ENCODE results near the gene KCTD16.
A peak's percentile ranks its signal among the peaks of the same experiment; 100 is the strongest.

The KCTD16 gene

DNA sequence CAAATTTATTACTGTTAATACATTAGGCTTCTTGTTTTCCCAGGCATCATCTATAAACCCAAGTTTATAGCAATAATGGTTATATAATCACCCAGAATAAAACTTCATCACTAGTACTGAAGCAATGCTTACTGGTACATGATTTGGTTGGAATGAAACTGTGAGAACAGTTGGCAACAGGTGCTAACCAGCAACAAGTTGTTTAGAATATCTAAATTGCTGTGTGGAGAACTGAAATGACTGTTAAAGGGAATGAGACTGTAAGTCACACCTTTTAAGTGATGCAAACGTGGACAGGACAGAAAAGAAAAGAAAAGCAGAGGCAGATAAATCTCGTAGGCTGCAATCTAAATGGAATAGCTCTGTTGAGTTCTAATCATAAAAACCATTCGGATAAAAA, 2.7 kb upstream of the KCTD16 start:
- DNase-seq = no peak

DNA sequence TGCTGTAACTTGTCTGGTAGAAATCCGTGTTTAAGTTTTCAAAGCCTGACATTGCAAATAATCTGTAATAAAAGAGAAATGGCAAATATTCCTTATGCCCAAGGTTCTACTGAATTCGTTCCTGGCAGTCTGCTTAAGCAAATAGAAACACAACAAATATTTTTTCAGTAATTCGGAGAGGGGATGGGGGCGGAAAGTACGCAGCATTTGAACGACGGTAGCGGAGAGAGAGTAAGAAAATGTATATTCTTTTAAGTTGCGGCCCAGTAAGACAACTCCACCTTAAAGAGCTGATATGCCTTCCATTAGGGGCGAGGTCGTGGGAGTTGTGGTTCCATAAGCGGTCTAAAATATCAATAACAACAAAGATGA, 783 bp upstream of the KCTD16 start:
- no peak for DNase-seq

DNA sequence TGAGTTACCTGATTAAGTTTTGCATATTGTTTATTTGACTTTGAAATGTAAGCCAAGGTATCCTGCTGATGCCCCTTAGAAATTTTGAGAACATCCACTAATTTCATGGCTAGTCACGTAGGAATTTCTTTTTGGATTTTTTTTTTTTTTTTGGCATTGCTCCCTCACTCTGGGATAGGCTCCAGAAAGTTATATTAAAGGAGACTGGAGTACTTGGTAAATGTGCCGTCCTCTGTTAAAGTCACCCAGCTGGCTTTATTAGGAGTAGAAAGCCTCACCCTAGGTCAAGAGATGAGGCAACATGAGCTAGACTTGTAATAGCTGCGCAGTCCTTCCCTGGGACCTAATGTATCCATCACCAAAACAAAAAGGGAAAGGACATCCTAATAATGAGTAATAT, 3.1 kb downstream of the KCTD16 start:
- no peak for DNase-seq

DNA sequence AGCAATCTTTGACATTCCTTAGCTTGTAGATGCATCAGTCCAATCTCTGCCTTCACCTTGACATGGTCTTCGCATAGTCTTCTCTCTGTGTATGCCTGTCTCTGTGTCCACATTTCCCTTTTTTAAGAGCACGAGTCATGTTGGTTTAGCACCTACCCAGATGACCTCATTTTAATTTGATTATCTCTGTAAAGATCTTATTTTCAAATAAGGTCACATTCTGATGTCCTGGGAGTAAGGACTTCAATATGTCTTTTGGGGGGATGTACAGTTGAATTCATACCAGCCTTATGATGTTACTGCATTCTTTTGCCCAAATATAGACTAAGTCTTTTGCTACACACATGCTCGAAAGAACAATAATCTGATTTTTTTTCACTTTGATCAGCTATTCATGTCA, 6.9 kb downstream of the KCTD16 start:
- DNase-seq = no peak

DNA sequence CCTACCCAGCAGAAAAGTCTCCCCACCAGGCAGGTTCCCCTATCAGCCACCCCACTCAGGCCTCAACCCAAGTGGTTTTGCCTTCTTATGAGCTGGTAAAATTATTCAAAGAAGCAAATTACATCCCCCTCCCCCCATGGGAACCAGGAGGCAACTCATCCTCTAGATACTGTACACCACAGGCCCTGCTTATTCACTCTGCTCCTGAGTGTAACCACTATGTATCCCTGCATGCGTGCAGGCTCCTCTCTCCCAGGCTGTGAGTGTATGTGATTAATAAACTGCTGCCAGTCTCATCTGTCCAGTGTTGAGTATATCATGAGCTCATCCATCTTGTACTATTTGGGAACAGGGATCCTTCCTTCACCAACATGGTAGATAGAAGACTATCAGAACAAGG, 8.6 kb downstream of the KCTD16 start:
- no peak for DNase-seq

DNA sequence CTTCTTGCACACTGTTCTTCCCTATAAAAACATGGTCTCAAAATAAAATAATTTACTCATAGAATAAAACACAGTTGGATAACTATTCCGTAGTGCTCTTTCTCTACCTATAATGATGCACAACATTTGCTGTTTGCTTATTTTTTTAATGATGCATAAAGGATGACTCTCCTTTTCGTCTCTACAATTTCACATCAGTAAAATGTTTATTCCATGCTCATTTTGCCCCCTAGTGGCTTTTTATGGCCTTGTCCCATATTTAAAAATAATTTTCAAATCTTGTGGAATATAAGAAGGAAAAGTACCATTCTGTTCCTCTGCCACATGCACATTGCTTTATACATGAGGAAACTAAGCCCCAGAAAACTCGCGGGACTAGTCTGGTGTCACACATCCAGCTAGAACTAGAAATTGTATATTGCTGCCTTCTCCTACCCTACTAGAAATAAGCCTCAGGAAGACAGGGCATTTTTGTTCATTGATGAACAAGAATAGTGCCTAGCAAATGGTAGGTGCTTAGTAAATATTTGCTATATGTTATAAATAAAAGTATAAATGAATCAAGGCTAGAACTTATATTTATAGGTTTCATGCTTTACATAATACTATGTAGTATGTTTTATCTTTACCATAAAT, 12.7 kb downstream of the KCTD16 start:
- DNase-seq = no peak

DNA sequence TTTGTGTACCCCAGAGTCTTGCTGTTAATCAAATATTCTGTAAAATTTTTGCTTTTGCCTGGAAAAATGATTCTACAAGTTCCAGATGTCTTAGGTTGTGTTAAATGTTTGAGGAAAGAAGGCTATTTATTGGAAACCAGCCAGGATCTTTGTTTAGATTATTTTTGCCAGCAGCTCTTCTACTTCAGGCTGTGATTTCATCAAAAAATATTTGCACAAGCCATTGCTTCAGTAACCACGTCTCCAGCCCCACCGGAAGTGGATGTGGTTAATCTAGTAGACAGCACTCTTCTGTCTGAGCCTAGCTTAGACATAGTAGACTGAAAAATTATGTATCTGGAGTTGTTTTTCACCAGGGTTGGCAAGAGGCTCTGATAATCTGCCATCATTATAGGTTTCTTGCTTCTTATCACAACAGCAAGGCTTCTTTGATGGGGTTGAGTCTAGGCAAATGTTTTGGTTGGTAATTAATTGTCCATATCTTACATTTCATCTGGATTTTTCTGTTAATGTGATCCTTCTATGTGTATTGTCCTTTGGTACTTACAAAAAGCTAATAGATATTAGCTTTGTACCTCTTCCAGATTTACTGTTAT, 17.1 kb downstream of the KCTD16 start:
- peak; percentile 71 for DNase-seq

DNA sequence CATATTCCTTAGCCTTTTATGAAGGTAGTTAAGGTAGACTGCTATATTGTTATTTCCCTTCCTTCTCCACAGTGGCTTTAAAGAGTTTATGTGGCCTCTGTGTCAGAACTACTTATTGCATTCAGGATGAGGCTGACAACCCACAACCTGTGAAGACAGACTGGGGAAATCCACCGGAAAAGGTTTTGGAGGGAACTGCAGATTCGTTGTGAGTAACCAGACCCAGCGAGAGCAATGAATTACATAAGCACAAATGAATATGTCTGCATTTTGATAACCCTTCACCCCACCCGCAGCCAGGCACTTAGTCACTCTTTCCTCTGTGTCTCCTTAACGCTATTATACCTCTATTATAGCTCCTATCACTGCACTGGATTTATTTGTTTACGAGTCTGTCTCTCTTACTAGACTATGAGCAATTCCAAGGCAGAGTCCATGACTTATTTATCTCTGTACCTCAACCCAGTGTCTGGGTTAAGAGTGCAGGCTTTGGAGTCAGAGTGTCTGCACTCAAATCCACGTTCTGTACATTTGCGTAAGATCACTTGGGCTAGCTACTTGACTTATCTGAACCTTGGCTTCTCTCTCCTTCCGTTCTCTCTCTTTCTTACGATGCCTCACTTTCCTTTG, 19.2 kb downstream of the KCTD16 start:
- peak; percentile 76 for DNase-seq

DNA sequence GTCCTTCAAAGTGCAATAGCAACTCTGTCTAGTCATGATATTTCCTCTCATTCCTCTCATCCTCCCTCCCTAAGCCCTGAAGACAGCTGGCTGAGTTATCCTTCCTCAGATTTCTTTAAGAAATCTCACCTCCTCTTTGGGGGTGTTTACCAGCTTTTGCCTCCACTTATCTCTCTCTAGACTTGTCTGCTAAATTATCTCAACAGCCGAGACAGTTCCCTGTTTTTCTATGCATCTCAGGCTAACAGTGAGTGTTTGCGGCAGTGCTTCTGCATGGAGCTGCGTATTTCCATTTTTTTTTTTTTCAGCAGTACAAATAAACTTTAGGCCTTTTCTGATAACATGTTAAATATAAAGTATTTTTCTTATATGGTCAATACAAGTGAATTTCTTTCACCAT, 20.9 kb downstream of the KCTD16 start:
- no peak for DNase-seq

DNA sequence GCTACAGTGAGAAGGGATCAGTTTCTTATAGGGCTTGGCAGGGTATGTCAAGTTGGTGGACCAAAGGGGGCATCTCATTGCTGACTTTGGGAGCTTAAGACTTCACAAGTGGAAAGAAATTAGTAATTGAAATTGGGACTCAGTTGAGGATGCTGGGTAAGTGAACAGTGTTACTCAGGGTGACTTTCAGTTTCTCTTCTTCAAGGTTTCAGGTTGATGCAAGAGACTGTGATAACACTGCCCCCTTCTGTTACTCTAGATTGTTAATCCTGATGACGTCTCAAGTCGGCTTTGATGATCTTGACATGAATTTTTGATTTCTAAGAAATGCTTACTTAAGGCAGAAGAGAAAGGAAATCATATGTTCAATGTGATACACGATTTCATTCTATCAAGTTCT, 21.3 kb downstream of the KCTD16 start:
- no peak for DNase-seq

DNA sequence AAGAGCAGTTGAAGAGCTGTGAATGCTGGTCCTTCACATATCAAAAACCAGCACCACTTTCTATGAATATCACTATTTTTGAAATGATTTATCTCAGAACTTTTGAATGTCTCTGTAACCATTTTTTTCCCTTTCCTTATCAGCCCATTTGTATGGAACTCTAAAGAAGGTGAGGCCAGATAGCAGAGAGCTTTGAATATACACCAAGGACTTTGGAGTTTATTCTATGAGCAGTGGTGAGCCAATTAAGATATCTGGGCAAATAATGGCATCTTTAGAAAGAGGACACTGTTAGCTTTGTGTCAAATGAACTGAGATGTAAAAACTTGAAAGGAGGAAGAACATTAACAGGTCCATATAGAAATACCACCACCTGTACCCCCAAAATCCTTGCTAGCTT, 22.0 kb downstream of the KCTD16 start:
- DNase-seq = no peak

DNA sequence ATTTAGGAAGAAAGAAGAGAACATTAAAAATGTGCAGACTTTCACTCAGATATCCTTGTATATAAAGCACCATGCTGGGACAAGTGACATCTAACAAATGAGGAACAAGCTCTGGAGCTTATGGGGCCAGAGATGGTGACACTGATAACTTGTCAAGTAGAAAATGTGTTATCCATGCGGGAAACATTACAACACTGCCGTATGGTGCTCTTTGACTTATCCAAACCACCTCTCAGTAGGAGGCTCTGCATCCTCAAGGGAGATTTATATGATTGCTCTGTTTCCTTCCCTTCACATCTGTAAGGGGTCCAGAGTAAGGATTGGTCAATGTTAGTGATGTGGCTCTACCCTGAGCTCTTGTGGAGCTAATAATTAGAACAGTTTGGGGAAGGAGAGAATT, 23.5 kb downstream of the KCTD16 start:
- DNase-seq = no peak

DNA sequence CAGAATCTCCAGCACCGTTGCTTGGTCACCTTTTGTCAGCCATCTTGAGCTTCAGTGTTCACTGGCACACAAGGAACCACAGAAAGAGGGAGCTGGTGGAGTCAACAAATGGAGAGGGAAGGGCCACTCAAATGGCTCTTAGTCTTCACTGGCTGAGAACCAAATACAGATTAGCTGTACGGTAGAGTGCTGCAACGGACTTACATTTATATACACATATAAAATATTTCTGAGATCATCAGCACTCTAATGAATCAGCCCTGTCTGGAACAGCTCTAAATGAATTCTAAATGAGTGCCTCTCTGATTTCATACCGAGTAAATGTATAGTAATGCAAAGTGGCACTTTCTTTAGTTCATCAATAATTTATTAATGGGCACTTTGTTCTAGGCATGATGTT, 24.8 kb downstream of the KCTD16 start:
- no peak for DNase-seq

DNA sequence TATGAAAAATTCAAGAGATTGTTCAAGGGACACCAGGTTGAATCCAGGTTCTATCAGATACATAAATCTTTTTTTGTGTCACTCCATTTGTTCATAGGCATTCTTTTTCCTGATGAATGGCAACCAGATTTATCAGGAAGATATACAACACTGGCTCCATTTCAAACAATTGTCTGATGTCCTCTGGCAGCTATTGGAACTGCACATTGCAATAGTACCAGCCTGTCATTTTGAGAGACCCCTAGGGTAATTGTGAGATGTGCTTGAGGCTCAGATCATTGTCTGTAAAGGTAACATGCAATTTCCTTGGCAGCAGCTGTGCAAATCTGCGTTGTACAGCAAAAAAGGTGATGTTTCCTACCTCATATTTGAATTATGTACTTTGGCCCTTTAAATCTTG, 25.9 kb downstream of the KCTD16 start:
- DNase-seq = no peak

DNA sequence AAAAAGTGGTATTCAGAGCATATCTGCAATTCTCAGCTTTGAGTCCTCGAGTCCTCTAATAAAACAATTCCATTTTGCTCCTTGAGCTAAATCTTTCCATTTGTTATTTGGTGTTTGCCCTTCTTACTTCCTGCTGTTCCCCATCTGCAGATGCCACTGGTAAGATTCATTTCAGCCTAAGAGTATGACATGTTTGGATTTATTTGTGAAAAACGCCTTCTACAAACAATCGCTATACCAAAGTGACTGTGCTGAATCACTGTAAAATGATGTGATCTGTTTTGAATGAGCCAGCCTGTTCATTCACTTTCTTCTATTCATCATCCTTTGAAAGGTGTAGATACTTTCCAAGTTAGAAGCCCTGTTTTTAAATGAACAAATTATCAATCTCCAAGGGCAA, 27.7 kb downstream of the KCTD16 start:
- no peak for DNase-seq

DNA sequence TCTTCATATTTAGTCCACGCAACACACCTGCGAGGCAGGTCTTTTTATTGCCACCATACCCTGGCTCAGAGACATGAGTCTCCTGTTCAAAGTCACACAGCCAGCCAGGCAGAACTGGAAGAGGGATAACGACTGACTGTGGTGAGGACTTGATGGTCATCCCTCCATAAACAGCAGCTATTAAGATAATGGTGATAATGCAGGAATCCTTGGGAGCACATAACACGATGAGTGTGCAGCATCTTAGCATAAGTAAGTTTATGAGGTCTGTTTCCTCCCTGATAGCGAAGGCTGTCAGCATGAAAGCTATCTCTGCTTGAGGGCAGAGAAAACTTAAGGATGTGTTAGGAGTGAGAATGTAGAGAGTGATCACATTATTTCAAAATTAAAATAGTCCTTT, 30.9 kb downstream of the KCTD16 start:
- no peak for DNase-seq

DNA sequence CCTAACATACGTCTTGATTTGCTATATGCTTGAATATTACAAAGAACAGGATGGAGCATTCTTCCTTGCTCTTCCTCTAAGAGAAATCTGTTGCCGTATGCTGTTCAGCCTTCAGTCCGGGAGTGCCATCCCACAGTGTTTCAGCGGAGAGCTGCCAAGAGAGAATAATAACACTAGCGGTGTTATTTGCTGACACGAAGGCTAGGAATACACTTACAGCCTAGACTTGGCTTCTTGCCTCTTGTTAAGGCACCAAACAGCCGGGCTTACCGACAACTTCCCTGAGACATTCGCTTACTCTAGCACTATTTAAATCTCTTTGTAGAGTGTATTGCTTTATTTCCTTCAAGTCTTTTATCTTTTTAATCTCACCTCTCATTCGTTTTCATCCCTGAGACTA, 31.4 kb downstream of the KCTD16 start:
- DNase-seq = no peak

DNA sequence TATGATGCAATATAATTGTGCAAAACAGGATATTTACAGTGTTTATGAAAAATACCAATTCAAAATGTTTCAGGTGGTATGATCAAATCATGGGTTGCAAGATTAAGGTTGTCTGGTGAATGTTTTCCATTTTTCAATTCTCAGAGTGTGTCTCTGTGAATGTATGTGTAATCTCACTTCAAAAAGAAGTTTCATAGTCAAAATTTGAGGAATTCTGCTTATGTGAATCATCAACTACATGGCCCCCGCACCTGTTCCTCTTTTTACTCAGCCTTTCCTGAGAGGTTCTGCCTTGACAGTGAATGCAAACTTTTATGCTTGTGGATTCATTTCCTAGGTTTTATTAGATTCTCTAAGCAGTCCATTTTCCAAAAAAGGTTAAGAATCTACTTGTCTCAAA, 32.1 kb downstream of the KCTD16 start:
- no peak for DNase-seq

DNA sequence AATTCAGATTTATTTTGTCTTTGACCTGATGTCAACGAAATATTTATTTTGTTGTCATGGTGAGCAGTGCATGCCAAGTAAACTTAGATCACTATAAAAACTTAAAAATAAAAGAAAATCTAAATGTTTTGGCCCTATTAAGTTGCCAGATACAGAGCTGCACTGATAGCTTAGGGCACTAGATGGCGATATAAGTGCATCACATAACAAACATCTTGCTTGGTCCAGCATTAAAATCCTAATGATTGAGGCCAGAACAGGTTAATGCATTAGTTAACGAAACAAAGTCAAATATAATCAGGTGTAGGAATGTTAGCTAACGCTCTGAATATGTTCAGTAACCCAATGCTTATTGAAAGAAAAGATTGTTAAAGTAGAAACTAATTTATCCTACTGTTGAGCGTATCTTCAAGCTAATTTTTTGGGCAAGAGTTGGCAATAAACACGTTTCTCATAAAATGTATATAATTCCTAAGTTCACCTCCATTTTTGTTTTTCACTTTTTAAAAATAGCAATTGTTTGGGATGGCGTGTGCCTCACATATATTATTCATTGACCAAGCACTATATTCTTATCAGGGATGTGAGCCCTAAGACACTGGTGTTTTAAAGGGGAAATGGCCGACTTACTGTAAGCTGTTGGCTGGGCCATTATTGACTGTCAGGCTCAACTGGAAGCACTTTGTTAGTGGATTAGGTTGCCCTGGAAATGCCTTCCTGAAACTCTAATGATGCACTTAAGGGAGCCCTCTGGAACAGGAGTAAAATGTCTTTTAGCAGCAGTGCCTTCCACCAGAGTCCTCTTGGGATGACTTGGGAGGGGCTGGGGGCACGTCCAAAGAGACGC, 33.3 kb downstream of the KCTD16 start:
- DNase-seq = peak; percentile 22

DNA sequence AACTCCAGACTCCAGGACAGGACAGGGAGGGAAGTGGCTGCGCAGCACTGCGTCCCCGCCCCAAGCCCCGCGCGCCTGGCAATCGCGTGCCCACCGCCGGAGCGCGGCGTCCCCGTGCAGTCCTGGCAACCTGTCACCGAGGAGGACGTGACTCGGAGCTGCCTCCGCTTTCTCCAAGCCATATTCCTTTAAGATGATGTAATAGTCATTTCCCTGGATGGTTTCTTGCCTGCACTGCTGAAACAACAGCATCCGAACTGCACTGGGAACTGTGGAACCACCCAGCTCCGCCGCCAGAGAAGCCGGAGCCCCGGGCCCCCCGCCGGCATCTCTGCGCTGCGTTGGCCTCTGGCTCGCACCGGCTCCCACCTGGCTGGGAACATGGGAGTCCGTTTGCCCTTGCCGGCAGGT, 34.5 kb downstream of the KCTD16 start:
- DNase-seq = no peak

DNA sequence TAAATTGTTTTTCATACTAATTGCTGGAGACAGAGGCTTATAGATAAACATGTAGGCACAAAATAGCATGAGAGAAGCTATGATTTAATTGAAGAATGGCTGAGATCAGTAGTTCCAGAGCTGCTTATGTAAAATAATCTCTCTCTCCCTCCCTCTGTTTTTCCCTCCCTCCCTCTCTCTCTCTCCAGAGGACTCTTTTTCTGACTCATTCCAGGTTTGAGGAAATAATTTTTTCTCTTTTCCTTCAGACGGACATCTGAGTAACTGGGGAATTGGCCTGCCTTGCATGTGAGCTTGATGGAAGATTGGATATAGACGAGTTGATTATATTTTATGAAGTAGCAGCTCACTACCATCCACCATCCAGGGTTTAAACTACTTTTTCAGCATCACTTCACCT, 35.5 kb downstream of the KCTD16 start:
- DNase-seq = no peak

DNA sequence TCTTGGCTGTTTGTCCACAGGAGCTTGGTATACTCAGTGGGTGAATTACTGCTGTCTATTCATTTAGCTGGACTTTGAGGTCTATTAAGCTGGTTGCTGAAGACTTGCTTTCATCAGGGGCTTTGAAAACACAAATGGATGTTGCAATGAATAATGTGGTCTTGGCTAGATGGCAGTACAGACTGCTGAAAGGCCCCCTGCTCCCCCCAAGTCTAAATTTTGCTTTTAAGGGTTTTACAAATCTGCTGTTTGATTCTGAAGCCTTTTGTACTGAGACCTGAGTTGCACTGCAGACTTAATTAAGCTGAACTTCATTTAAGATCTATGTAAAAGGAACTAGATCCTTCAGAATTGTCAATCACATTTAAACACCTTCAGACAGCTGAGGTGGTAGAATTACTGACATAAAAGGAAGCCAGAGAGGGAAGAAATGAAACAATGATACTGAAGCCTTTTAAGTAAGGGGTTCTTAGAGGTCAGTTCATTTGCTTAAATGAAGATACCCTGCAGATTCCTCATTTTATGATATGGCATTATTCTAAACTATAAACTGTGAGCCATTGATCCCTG, 37.3 kb downstream of the KCTD16 start:
- no peak for DNase-seq

DNA sequence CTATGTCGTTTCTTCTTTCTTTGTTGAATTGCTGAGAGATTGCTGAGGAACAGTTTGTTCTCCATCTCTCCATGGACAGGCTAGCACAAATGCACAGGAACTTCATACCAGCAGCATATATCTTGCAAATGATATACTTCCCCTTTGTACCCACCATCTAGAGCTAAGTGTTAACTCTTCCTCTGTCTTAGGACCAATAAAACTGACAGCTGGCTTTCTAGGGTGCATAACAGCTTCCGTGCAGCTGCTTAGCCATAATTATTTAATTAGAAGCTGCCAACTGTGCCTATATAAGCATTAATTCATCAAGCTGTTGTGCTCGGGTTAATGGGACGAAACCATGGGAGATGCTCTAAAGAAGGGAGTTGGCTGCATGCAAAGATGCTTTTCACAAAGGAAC, 38.7 kb downstream of the KCTD16 start:
- no peak for DNase-seq

DNA sequence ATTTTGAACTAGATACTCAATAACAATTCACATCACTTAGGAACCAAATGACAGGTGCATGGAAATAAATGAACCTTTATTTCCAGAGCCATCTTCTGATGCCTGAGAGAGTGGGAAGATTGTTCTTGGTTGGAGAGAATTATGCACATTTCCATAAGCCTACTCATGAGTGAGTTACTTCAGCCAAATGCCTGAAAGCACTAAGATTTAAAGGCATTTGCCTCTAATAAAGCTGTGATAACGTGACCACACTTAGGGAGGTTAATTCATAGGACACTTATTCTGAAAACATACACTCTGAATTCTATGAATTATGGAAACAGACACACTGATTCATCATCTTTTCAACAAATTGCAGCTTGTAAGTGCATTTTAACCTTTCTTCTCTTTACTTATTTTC, 40.0 kb downstream of the KCTD16 start:
- DNase-seq = no peak

Data from activated CD4-positive, alpha-beta T cell treated with anti-CD3 and anti-CD28 coated beads, Interleukin-2, amount 50 U/mL, for 1 hour (primary cell).